GM19099 (cell line): ENCODE results near the gene NUDT16L1.

Experiments used
- POLR2A ChIP-seq: IDR thresholded peaks from 3 replicates; pipeline ENCODE4 v1.6.1; 2011; ENCODE audit warnings: low read depth; ENCODE audit not compliant: insufficient read length; ENCODE audit errors: extremely low read depth

NUDT16L1 gene

DNA sequence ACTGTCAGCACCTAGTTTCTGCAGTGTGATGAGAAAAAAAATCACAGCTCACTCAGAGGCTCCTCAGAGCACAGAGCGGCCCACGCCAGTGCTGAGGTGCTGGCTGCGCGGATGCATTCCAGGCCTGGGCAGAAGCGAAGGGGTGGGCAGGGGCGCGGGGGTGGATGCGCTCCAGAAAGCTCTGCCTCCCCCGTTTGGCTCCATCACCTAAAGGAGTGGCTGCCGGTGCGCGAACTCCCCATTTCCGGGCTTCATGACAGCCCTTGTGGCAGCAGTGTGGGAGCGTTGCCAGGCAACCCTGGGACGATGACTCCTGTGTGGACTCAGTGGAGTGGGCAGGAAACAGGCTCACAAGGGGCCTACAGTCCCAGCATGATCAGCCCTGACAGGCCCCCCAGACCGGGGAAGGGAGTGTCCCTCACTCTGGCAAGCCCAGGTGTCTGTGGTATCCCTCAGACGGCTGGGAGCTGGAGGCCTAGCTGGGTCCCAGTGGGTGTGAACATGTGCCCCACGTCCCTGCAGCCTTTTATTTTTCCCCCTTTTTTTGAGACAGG, 32.8 kb upstream of the NUDT16L1 start:
- no peak for TF ChIP-seq POLR2A

DNA sequence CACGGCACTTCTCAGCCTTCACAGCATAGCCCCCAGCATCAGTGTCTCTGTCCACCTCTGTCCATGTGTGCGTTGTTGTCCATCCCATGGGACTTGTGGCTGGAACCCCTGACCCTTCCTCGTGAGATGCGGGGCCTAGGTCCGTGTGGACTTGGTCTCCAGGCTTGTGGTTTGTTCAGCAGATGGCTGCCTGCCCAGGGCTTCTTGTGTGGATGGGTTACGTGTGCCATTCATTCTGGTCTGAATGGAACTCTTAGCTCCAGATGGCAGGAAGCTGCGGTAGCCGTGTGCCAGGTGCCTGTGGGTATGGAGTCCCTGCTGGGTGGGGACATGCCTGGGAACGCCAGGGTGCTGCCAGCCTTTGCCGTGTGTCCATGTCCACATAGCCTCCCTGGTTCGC, 31.7 kb upstream of the NUDT16L1 start:
- TF ChIP-seq POLR2A, result no peak

DNA sequence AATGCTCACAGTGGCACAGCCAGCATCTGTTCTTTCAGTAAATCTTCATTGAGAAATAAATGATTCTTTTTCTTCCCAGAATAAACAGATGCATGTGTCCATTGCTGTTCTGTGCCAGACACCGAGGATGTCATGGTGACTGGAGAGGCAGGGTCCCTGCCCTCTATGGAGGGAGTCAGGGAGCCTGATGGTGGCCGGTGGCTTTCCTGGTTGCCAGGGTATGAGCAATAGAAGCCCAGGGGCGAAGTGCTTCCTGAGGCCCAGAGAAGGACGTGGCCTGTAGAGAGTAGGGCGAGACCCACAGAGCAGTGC, 29.9 kb upstream of the NUDT16L1 start:
- TF ChIP-seq POLR2A, result no peak

DNA sequence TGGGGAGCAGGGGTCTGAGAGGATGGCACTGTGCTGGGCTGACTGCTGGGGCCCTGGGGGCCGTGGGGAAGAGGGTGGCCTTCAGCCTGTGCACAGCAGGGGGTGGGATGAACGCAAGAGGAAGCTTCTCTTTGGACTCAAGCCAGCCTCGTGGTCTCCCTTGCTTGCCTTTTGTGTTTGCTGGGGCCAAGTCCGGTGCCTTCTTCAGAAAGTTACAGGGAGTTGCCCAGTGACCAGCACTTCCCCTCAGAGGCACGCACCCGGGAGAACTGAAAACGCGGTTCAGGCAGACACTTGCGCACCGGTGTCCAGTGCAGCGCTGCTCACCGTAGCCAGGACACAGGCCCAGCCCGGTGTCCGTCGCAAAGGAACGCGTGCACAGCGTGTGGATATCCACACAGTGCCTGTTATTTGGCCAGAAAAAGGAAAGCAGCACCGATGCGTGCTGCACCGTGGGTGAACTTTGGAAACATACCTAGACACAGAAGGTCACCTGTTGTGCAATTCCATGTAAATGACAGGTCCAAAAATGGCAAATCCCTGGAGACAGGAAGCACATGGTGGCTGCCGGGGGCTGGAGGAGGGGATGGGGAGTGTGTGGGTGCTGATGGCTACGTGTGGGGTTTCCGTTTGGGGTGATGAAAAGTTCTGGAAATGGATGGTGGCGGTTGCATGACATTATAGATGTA, 29.4 kb upstream of the NUDT16L1 start:
- TF ChIP-seq POLR2A, result no peak

DNA sequence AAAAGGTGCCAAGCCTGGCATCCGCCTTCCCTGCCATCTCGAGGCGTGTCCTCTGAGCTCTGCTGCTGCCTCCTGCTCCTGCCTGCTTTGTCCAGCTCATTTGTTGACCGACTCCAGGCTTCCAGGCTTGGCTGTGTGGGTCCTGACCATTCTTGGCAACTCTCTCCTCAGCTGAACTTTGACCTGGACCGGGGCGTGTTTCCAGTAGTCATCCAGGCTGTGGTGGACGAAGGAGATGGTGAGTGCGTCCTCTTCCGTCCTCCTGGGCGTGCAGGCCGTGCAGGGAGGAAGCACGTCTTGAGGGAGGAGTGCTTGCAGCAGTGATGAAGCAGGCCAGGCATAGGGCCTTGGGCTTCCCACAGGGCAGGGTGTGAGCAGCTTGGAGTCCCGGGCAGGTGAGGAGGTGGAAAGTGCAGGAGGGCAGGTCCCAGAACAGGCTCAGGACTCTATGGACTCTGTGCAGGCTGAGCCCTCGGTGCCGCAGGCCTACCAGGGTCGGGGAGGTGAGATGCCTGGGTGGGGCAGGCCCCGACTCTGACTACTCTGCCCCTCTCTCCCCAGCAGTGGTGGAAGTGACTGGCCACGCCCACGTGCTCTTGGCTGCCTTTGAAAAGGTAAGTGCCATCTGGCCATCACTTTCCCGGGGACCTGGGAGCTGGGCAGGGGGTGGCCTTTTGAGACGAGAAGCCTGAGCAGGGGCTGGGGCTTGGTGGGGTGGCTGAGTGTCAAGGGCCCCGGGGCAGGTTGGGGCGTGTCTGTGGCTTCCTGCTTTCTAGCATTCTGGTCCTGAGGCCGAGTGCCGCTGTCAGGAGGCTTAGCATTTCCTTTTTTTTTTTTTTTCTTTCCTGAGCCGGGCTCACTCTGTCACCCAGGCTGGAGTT, 28.6 kb upstream of the NUDT16L1 start:
- TF ChIP-seq POLR2A, result no peak

DNA sequence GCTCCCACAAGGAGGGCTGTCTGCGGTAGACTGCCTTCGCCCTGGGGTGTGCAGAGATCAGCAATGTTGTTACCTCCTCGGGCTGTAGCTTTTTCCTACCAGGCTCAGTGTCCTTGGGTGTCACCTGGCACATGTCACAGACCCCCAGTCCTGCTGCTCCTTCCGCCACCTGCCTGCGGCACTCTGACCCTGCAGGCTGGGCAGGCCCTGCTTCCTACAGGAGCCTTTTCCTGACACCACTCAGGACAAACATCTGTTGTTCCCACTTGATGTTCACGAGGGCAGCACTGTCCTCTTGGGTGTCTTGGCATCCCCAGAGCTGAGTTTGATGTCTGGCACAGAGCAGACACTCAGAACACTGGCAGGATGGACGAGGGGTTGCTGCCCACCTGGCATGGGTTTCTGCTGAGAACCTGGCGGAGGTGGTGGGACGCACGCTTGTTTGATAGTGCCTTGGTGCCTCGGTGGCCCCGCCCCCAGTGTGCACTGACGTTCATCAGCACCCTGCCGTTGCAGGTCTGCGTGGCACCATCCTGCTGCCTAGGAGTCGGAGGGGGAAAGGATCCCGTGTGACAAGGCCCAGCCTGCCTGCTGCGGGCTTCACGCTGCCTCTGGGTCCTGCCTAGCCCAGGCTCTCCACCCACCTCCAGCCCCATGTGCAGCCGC, 26.7 kb upstream of the NUDT16L1 start:
- no peak for TF ChIP-seq POLR2A

DNA sequence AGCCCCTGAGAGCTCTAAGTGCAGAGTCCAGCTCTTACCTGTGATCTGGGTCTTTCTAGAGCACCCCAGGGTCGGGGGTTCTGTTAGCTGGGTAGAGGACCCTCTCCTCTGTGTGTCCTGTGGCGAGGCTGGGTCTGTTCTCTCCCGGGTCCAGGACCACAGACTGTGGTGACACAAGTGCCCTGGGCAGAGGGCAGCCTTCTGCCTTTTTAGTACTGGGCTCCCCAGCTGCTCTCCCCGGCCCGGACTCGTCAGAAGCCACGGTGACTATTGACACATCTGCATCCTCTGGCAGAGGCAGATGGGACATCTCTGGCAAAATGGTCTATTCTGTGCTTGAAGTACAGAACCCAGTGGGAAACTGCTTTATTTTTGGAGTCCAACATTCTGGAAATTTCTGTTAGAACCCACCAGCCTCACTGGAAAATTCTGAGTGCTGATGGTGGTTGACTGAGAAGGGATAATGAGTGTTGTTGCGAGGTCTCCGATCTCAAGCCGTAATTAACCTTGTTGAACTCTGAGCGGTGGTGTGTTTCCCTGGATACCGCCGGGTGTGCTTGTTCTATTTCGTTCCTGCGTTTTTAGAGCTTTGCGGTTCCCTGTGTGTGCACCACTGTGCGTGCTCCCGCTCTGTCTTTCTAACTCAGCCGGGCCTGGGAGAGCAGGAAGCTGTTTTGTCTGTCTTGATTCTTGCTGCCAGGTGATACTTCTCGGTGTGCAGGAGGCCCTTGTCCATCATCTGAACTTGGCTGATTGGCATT, 26.0 kb upstream of the NUDT16L1 start:
- TF ChIP-seq POLR2A, result no peak

DNA sequence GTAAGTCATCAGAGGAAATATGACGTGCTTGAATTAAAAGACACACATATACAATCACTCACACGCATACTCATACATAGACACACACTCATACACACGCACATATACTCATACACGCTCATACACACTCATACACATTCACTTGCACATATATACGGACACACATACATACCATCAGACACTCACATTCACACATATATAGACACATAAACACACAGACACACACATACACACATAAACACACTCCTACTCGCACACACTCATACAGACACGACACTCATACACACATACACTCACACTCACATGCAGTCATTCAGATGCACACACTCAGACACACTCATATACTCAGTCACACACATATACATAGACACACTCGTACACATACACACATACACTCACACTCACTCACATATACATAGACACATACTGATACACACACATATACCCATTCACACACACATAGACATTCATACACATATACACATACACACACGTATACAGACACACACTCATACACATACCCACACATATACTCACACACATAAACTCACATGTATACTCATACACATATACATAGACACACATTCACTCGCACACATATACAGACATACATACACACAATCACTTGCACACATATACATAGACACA, 24.9 kb upstream of the NUDT16L1 start:
- no peak for TF ChIP-seq POLR2A

DNA sequence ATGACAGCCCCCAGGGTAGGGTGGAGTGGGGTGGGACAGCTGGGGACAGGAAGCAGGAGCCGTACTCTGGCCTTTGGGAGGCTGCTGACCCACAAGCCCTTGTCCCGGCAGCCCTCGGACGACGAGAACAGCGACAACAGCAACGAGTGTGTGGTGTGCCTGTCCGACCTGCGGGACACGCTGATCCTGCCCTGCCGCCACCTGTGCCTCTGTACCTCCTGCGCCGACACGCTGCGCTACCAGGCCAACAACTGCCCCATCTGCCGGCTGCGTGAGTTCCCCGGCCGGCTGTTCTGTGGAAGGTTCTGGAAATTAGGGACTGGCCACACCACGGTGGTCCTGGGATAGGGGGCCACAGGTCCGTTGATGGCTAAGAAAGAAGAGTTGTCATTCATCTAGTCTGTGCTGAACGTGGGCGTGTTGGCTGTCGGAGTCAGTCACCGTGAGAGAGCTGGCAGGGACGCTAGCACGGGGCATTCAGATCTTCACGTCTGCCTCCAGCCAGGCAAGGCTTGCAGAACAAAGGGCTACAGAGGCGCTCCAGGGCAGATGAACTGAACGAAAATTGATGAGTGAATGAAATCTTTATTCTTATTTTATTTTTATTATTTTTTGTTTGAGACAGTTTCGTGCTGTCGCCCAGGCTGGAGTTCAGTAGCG, 19.8 kb upstream of the NUDT16L1 start:
- TF ChIP-seq POLR2A, result no peak

DNA sequence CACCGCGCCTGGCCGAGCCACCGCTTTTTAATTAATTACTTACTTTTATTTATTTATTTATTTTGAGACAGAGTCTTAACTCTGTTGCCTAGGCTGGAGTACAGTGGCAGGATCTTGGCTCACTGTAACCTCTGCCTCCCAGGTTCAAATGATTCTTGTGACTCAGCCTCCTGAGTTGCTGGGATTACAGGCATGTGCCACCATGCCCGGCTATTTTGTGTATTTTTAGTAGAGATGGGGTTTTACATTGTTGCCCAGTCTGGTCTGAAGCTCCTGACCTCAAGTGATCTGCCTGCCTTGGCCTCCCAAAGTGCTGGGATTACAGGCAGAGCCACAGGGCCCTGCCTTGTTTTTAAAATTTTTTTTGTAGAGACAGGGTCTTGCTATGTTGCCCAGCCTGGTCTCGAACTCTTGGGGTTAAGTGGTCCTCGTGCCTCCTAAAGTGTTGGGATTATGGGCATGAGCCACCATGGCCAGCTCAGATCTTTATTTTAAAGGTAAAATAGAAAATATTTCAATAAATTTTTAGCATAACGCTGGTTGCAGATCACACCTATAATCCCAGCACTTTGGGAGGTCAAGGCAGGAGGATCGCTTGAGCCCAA, 18.3 kb upstream of the NUDT16L1 start:
- no peak for TF ChIP-seq POLR2A

DNA sequence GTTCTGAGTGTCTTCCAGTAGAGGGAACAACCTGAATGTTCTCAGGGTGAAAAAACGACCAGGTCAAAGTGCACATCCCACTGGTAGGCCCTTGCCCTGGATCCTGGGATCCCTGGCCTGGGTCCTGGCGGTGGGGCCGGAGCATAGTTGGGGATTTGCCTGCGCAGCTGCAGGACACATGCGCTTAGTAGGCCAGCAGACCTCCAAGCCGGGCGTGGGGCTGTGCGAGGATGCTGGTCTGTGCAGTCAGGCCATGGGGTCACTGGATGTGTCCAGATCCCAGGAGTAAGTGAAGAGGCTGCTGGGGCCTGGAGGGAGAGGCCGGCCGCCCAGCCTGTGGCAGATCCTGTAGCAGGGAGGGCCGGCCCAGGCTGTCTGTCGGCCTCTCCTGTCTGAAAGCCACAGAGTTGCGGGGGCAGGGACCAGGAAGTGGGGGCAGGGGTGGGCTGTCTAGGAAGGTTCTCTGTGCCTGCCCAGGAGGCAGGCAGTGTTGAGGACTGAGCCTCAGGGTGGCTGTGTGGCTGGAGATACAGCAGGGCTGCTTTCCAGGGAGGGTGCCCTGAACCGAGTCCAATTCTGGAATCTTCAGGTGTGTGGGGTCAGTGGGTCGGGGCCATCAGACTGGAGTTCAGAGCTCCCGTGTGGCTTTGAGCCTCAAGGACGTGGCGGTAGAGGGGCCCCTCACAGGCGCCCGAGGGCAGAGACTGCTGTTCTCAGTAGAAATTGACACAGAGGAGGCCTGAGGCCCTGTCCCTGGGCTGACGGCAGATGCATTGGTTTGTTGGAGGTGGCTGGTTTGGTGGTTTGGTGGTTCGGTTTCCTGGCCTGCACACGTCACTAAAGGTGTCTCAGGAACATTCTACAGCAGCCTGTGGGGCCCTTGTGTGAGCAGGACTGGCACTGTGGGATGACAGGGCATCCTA, 17.2 kb upstream of the NUDT16L1 start:
- TF ChIP-seq POLR2A, result no peak

DNA sequence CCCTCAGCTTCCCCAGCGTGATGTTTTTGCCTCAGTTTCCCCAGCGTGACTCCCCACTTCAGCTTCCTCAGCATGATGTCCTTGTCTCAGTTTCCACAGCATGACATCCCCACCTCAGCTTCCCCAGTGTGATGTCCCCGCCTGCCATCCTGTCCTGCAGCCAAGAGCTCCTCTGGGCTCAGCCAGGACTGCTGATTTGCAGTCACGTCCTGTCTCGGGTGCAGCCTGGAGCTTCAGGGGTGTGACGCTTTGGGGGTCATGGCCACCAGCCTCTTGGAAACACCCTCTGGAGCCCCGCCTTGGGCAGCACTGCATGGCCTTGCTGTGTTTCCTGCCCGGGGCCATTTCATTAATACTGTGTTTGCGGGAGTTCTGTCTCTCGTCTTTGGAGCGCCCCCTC, 16.5 kb upstream of the NUDT16L1 start:
- TF ChIP-seq POLR2A, result no peak
